ENCODE measurements around the gene EXOC6. TPM values are rescaled to one million over a fixed set of nuclear protein-coding genes. Genes with fewer than 3 reads are reported as not detected.

Gene EXOC6
- total and polyA plus RNA-seq, 10 of the 15 experiments (the other 5 are each of a cell fraction or from before 2014, with no cell fraction given): 7.6 to 53.8 (median 13.3) TPM

DNA sequence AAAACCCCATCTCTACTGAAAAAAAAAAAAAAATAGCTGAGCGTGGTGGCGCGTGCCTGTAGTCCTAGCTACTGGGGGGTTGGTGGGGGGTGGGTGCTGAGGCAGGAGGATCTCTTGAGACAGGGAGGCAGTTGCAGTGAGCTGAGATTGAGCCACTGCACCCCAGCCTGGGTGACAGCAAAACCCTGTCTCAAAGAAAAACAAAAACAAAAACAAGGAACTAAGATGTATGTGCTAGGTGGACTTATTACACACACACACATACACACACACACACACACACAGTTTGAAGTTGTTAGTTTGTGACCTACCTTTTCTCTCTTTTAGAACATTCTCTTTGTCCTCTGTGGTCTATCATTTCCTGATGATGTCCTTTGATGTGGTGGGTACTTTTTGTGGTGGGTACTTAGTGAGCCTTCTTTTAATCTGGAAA is 53.5 kb downstream of the EXOC6 start (continued):
- TF ChIP-seq, protein P1, sequence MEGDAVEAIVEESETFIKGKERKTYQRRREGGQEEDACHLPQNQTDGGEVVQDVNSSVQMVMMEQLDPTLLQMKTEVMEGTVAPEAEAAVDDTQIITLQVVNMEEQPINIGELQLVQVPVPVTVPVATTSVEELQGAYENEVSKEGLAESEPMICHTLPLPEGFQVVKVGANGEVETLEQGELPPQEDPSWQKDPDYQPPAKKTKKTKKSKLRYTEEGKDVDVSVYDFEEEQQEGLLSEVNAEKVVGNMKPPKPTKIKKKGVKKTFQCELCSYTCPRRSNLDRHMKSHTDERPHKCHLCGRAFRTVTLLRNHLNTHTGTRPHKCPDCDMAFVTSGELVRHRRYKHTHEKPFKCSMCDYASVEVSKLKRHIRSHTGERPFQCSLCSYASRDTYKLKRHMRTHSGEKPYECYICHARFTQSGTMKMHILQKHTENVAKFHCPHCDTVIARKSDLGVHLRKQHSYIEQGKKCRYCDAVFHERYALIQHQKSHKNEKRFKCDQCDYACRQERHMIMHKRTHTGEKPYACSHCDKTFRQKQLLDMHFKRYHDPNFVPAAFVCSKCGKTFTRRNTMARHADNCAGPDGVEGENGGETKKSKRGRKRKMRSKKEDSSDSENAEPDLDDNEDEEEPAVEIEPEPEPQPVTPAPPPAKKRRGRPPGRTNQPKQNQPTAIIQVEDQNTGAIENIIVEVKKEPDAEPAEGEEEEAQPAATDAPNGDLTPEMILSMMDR (IDR thresholded peaks at IDR 0.05 in 2 of 3, conservative IDR thresholded peaks at IDR 0.05 in 1 of 3; ENCODE audit: control insufficient read depth in 2 of 3, extremely low read depth in 1 of 3, insufficient read depth in 1 of 3, low read depth in 3 of 3, low read length in 3 of 3): no peak
- peak; percentile 28; the same call in 1 of the 2 replicates for TF ChIP-seq RAD51 (IDR thresholded peaks at IDR 0.05)
- peak; percentile 39 for TF ChIP-seq RELA (IDR thresholded peaks at IDR 0.05; ENCODE audit: borderline replicate concordance, partially characterized antibody)
- no peak for TF ChIP-seq POLR2A (IDR thresholded peaks at IDR 0.05; ENCODE audit: low read depth, low read length)
- TF ChIP-seq, protein P2, sequence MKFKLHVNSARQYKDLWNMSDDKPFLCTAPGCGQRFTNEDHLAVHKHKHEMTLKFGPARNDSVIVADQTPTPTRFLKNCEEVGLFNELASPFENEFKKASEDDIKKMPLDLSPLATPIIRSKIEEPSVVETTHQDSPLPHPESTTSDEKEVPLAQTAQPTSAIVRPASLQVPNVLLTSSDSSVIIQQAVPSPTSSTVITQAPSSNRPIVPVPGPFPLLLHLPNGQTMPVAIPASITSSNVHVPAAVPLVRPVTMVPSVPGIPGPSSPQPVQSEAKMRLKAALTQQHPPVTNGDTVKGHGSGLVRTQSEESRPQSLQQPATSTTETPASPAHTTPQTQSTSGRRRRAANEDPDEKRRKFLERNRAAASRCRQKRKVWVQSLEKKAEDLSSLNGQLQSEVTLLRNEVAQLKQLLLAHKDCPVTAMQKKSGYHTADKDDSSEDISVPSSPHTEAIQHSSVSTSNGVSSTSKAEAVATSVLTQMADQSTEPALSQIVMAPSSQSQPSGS (IDR thresholded peaks at IDR 0.05; ENCODE audit: low read length): peak; percentile 67
- no peak for TF ChIP-seq LARP7 (IDR thresholded peaks at IDR 0.05)
- TF ChIP-seq FOS (IDR thresholded peaks at IDR 0.05; ENCODE audit: borderline replicate concordance, extremely low read depth, insufficient read length): no peak
- no peak for TF ChIP-seq NFYA (IDR thresholded peaks at IDR 0.05; ENCODE audit: borderline replicate concordance, low read depth, low read length)
- TF ChIP-seq DPF2 (IDR thresholded peaks at IDR 0.05): peak; percentile 95
- TF ChIP-seq, protein P3, sequence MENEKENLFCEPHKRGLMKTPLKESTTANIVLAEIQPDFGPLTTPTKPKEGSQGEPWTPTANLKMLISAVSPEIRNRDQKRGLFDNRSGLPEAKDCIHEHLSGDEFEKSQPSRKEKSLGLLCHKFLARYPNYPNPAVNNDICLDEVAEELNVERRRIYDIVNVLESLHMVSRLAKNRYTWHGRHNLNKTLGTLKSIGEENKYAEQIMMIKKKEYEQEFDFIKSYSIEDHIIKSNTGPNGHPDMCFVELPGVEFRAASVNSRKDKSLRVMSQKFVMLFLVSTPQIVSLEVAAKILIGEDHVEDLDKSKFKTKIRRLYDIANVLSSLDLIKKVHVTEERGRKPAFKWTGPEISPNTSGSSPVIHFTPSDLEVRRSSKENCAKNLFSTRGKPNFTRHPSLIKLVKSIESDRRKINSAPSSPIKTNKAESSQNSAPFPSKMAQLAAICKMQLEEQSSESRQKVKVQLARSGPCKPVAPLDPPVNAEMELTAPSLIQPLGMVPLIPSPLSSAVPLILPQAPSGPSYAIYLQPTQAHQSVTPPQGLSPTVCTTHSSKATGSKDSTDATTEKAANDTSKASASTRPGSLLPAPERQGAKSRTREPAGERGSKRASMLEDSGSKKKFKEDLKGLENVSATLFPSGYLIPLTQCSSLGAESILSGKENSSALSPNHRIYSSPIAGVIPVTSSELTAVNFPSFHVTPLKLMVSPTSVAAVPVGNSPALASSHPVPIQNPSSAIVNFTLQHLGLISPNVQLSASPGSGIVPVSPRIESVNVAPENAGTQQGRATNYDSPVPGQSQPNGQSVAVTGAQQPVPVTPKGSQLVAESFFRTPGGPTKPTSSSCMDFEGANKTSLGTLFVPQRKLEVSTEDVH (IDR thresholded peaks at IDR 0.05; ENCODE audit: low read depth, partially characterized antibody): no peak
- TF ChIP-seq RUNX3 (IDR thresholded peaks at IDR 0.05; ENCODE audit: low read length): peak; percentile 99
- TF ChIP-seq KLF5 (IDR thresholded peaks at IDR 0.05; ENCODE audit: partially characterized antibody): no peak
- TF ChIP-seq SMARCA5 (IDR thresholded peaks at IDR 0.05): peak; percentile 95
- TF ChIP-seq JUNB (IDR thresholded peaks at IDR 0.05): 0 out of 2 replicates have a peak, but pooled peaks have one; percentile 26
